GM19043 (cell line): Measurements from ENCODE around the gene LRRC57.

ENCODE experiments used
- ATAC-seq: cut with Tn5 transposase; IDR thresholded peaks from one replicate; pipeline ENCODE4 v1.9.1; 2021; ENCODE audit warnings: low read depth; ENCODE audit not compliant: unreplicated experiment

The LRRC57 gene

DNA sequence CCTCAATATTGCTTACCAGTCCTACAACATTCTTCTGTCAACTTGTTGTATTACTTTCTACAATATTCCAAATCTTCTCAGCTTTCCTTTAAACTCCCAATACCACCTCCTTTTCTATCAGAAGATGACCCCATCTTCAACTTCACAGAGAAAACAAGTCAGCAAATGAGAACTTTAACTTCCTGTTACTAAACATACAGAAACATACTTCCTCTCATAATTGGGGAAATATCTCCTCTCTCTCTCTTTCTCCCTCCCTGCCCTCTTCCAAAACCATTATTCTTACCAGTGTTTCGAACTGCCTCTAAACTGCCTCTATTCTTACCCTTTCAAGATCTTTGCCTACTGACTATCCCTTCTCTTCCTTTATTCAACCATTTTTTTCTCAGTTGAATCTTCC, 54.9 kb downstream of the LRRC57 start:
- no peak for ATAC-seq

DNA sequence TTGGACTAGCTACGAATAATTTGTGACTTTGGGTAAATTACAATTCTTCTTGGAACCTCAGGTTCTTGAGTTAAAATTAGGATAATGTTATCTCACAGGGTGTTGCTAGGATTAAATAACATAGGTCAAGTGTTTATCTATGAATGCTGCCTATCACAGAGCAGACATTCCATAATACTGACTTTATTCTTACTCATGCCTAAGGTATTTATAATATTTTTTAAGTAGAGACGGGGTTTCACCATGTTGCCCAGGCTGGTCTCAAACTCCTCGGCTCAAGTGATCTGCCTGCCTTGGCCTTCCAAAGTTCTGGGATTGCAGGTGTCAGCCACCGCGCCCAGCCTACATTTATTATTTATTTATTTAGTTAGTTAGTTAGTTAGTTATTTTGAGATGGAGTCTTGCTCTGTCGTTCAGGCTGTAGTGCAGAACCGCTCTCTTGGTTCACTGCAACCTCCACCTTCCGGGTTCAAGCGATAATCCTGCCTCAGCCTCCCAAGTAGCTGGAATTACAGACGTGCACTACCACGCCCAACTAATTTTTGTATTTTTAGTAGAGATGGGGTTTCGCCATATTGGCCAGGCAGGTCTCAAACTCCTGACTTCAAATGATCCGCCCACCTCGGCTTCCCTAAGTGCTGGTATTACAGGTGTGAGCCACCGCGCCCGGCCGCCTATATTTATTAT, 56.9 kb downstream of the LRRC57 start:
- ATAC-seq: no peak

DNA sequence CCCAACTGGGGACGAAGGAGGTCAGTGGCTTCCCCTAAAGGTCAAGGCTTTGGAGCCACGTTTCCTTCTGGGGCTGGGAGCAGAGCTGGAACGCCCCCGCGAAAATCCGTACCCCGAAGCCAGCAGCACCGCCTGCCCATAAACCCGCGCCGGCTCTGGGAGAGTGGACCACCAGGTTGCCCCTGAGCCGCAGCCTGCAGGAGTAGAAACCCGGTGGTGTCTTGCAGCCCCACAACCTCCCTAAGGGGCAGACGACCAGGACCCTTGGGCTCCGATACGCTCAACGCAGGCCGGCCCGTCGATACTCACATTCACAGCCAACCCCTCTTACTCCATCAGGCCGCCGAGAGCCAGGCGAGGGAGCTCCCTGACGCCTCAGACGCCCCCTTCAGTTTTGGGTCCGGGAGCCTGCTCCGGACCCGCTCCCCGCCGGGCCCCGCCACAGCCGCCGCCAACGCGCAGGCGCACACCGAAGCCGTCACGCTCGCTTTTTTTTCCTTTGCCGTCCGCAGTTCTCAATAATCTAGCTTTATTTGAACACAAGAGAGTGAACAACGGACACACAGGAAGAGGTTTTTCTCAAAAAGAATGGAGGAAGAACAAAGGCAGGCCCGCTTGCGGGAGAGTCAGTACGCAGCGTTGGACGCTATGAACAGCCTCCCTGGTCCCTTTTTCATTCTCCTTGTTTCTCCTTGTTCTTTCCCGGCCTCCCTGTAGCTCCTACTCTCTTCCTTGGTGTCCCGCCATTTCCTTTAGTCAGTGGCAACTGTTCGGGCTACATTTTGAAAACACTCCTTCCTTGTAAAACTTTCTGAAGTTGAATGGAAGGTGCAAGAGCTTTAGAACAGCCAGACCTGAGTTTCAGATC, 57.7 kb downstream of the LRRC57 start, which contains the start of gene ZNF106:
Gene ZNF106, minus strand, starts transcription at position 471 of the 868 bp plus-strand sequence. CDS start 18,852 bp downstream, outside the sequence.
- ATAC-seq: no peak

DNA sequence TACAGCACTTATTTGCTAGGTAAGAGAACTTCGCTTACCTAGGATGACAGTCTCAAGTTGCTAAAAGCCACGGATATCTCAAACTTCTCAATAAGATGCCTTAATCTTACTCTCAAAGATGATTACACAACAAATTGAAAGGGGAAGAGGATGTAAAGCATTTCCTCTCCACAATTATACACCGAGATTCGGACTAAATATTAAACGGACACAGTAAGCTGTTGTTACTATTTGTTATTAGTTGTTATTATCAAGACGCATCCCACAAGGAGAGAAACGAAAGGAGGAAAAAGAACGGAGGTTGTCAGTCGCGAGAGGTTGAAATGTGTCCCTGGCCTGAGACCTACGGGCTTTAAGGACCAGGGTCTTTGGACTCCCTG, 58.3 kb downstream of the LRRC57 start:
- no peak for ATAC-seq
